Right lobe of liver (tissue), 6 donors: ENCODE data around the gene UBAC2. TPM values are rescaled to one million over a fixed set of nuclear protein-coding genes. Genes with fewer than 3 reads are reported as not detected.

ENCODE experiments used
- ATAC-seq, 4 donors: fragments of 200-7000 bp; cut with Tn5 transposase; one replicate each; pipeline ENCODE4 v1.9.1; 2020; ENCODE audit warnings: mild to moderate bottlenecking in 4 of 4, moderate library complexity in 4 of 4
- DNase-seq, 3 donors: peaks; one replicate each; pipeline ENCODE4 v3.0.0-alpha.2; 2020
- H3K27ac ChIP-seq, 3 donors: fragments of 200-600 bp; one replicate each; pipeline ENCODE4 v1.8.0; 2022
- H3K27me3 ChIP-seq, 2 donors: fragments of 200-600 bp; one replicate each; pipeline ENCODE4 v1.8.0; 2022
- H3K36me3 ChIP-seq, 4 donors: fragments of 200-600 bp; sonication (generic) in 1 of 4; one replicate each; pipeline versions ENCODE4 v1.5.1 to v1.8.0; 2017 to 2022; ENCODE audit warnings: control low read depth in 1 of 4
- H3K4me1 ChIP-seq, 4 donors: fragments of 200-600 bp; sonication (generic) in 1 of 4; one replicate each; pipeline versions ENCODE4 v1.5.1 to v1.8.0; 2017 to 2022; ENCODE audit warnings: control low read depth in 1 of 4
- H3K4me3 ChIP-seq, 3 donors: fragments of 200-600 bp; one replicate each; pipeline ENCODE4 v1.8.0; 2022
- H3K9me3 ChIP-seq, 4 donors: fragments of 200-600 bp; sonication (generic) in 1 of 4; one replicate each; pipeline versions ENCODE4 v1.5.1 to v1.8.0; 2017 to 2022; ENCODE audit warnings: control low read depth in 1 of 4
- CTCF ChIP-seq, 4 donors: fragments of 200-600 bp in 3 of 4; fragments of 450-650 bp in 1 of 4; IDR thresholded peaks; one replicate each; pipeline versions ENCODE4 v1.5.1 to v1.8.0; 2016 to 2022; ENCODE audit warnings: antibody characterized with exemption in 4 of 4, mild to moderate bottlenecking in 2 of 4
- POLR2A ChIP-seq: fragments of 450-650 bp; IDR thresholded peaks from one replicate; pipeline ENCODE4 v1.6.1; 2017; ENCODE audit warnings: antibody characterized with exemption, mild to moderate bottlenecking
- WGBS: methylation state at CpG from one replicate; pipeline ENCODE4 v1.1.6; 2018; ENCODE audit warnings: low coverage, low lambda C conversion rate; ENCODE audit not compliant: insufficient coverage; ENCODE audit errors: missing lambda C conversion rate; 5-methylcytosine and 5-hydroxymethylcytosine counted together
- intact Hi-C, 2 donors: fragments of 100-400 bp; cut with DNase I; formaldehyde crosslinking; loops; one replicate each; pipeline versions ENCODE4 v1.11.2 to v1.14.1; 2022
- total RNA-seq, 6 experiments: library from RNA; depleted of rRNA in 2 of 6; stranded (reverse); fragments of >200 nt in 2 of 6; fragmentation: NEBNext Ultra II Directional in 3 of 6; extraction: Animal tissue kit (Norgen Biotek cat#: 25700) in 3 of 6; gene quantifications; one replicate each; pipeline versions ENCODE4 v1.1.0 to v1.2.4, GENCODE V29; 2016 to 2023
- donor health status: DM: no; HTN: yes; CAD: no.
- donor health status: DM: no; HTN: no; CAD: no.
- donor health status: DM: no; HTN: no; CAD: no.
- donor health status: DM: no; HTN: yes; CAD: no.
- donor health status: DM: no; HTN: yes; CAD: no.

The UBAC2 gene
- total RNA-seq, 6 experiments from 2014 or later = 30.2 to 45.0 (median 37.0) TPM

- intact Hi-C loops = no loop called here
- no peaks in the 10 kb centered on the region for H3K9me3 ChIP-seq
- peaks cover 0 to 77% (median 15%) of the 10 kb centered on the region in 4 donors for H3K4me1 ChIP-seq
- H3K4me3 ChIP-seq = peak overlapping the region in 1 of 3 donors; percentile 13
- no peaks in the 10 kb centered on the region for H3K27me3 ChIP-seq
- peak overlapping the region; percentile 62 to 82 (median 76) for H3K27ac ChIP-seq
- ATAC-seq (peak; percentile 81 to 92 (median 88)), DNase-seq (peak; percentile 82 to 92 (median 88))
- TF ChIP-seq CTCF (IDR thresholded peaks at IDR 0.05) (no peak), POLR2A (peak; percentile 53)
- no peaks in the 10 kb centered on the region for H3K36me3 ChIP-seq
- WGBS = 11% methylated on average over 5 of the region's 5 CpGs
Measured at GRCh38 chr13:99281811-99282263, 81.2 kb downstream of the UBAC2 start.

- Histone ChIP-seq H3K27me3 (no peaks in the 10 kb centered on the region), H3K9me3 (no peaks in the 10 kb centered on the region), H3K36me3 (no peaks in the 10 kb centered on the region), H3K4me1 (peaks cover 0 to 77% (median 15%) of the 10 kb centered on the region in 4 donors), H3K4me3 (no peak overlapping the region), H3K27ac (peak overlapping the region; percentile 55 to 82 (median 62))
- DNase-seq (no peak), ATAC-seq (no peak)
- WGBS = 57% methylated on average over 1 of the region's 1 CpG
- TF ChIP-seq CTCF (IDR thresholded peaks at IDR 0.05) (no peak), POLR2A (no peak)
- intact Hi-C loops = no loop called here
Measured at GRCh38 chr13:99282264-99283231, 81.9 kb downstream of the UBAC2 start.

GRCh38 chr13:99285432-99286182, 85.0 kb downstream of the UBAC2 start:
- 53% methylated on average over 10 of the region's 10 CpGs for WGBS
- Histone ChIP-seq H3K4me3 (no peak overlapping the region), H3K9me3 (no peaks in the 10 kb centered on the region), H3K4me1 (peaks cover 0 to 50% (median 9%) of the 10 kb centered on the region in 4 donors), H3K27ac (peak overlapping the region; percentile 58 to 85 (median 66)), H3K36me3 (no peaks in the 10 kb centered on the region), H3K27me3 (no peaks in the 10 kb centered on the region)
- peak; percentile 32 to 84 (median 62) for DNase-seq
- peak; percentile 72 to 79 (median 76) for ATAC-seq
- intact Hi-C loops = no loop called here
- no peak for TF ChIP-seq POLR2A
- no peak for TF ChIP-seq CTCF (IDR thresholded peaks at IDR 0.05)

- intact Hi-C loops = no loop called here
- no peak overlapping the region for H3K27ac ChIP-seq
- ATAC-seq (no peak), DNase-seq (no peak)
- peaks cover 0 to 2% (median 0%) of the 10 kb centered on the region in 4 donors for H3K36me3 ChIP-seq
- no peak overlapping the region for H3K4me3 ChIP-seq
- H3K27me3 ChIP-seq = no peaks in the 10 kb centered on the region
- no peak for TF ChIP-seq CTCF (IDR thresholded peaks at IDR 0.05)
- TF ChIP-seq POLR2A = no peak
- 90% methylated on average over 4 of the region's 4 CpGs for WGBS
- H3K4me1 ChIP-seq = peaks cover 0 to 33% (median 3%) of the 10 kb centered on the region in 4 donors
- no peaks in the 10 kb centered on the region for H3K9me3 ChIP-seq
Measured at GRCh38 chr13:99287551-99287950, 86.9 kb downstream of the UBAC2 start.
